Smooth muscle cell (in vitro differentiated cells): Measurements from ENCODE around the gene DDX6. TPM values are rescaled to one million over a fixed set of nuclear protein-coding genes. Genes with fewer than 3 reads are reported as not detected.
"Not testable (repeated sequence)": the region's sequence is repeated elsewhere in the genome, so short reads cannot be mapped to it uniquely, and the experiment has no call there.

ENCODE experiments used
- DNase-seq: peaks from one replicate; lab custom pipeline; 2025; ENCODE audit not compliant: unreplicated experiment; lab: John Stamatoyannopoulos, UW
- H2AFZ ChIP-seq: fragments of 200-600 bp; sonication (generic); 2 replicates; pipeline ENCODE4 v1.6.0; 2016; ENCODE audit warnings: antibody characterized with exemption, low read depth, mild to moderate bottlenecking
- H3F3A ChIP-seq: fragments of 200-600 bp; sonication (generic); 2 replicates; pipeline ENCODE4 v1.6.0; 2017; ENCODE audit warnings: antibody characterized with exemption, low read depth
- H3K27ac ChIP-seq: fragments of 200-600 bp; sonication (generic); 2 replicates; pipeline ENCODE4 v1.5.1; 2016; ENCODE audit warnings: low read depth, mild to moderate bottlenecking
- H3K27me3 ChIP-seq: fragments of 200-600 bp; sonication (generic); 2 replicates; pipeline ENCODE4 v1.6.1; 2016; ENCODE audit warnings: low read depth, mild to moderate bottlenecking
- H3K36me3 ChIP-seq: fragments of 200-600 bp; sonication (generic); 2 replicates; pipeline ENCODE4 v1.5.1; 2016; ENCODE audit warnings: low read depth
- H3K4me1 ChIP-seq: fragments of 200-600 bp; sonication (generic); 2 replicates; pipeline ENCODE4 v1.5.1; 2016; ENCODE audit warnings: low read depth
- H3K4me2 ChIP-seq: fragments of 200-600 bp; sonication (generic); 2 replicates; pipeline ENCODE4 v1.6.0; 2016; ENCODE audit warnings: mild to moderate bottlenecking
- H3K4me3 ChIP-seq: fragments of 200-600 bp; sonication (generic); 2 replicates; pipeline ENCODE4 v1.5.1; 2016; ENCODE audit warnings: mild to moderate bottlenecking
- H3K79me2 ChIP-seq: fragments of 200-600 bp; sonication (generic); 2 replicates; pipeline ENCODE4 v1.6.0; 2016; ENCODE audit warnings: low read depth, mild to moderate bottlenecking
- H3K9ac ChIP-seq: fragments of 200-600 bp; sonication (generic); 2 replicates; pipeline ENCODE4 v1.6.0; 2016; ENCODE audit warnings: low read depth
- H3K9me3 ChIP-seq: fragments of 200-600 bp; sonication (generic); replicated peaks from 2 replicates; pipeline ENCODE4 v1.5.1; 2016; ENCODE audit warnings: low read depth
- H4K20me1 ChIP-seq: fragments of 200-600 bp; sonication (generic); 2 replicates; pipeline ENCODE4 v1.6.0; 2016; ENCODE audit warnings: low read depth
- WGBS: methylation state at CpG from one replicate; pipeline ENCODE4 v1.1.7; 2016; ENCODE audit warnings: low lambda C conversion rate; 5-methylcytosine and 5-hydroxymethylcytosine counted together
- polyA plus RNA-seq: library from polyadenylated mRNA; unstranded; fragments of >200 nt; fragmentation: Nextera tagmentation; extraction: Ambion mirVana; gene quantifications from 2 replicates; pipeline ENCODE4 v1.2.1, GENCODE V29; 2016
- total RNA-seq: library from RNA; depleted of rRNA; stranded (reverse); fragments of >200 nt; gene quantifications from 2 replicates; pipeline ENCODE4 v1.2.3, GENCODE V29; 2014
- TF ChIP-seq, protein P1 (sequence below): fragments of 200-600 bp; sonication (generic); IDR thresholded peaks from 2 replicates; pipeline ENCODE4 v1.5.1; 2017; ENCODE audit warnings: borderline replicate concordance, mild to moderate bottlenecking, antibody characterized with exemption; ENCODE audit not compliant: insufficient read depth, poor library complexity, severe bottlenecking

DDX6 gene
- total and polyA plus RNA-seq, 2 experiments from 2014 or later, result 17.9 to 187 TPM

- H3K4me1 ChIP-seq, result no peaks in the 10 kb centered on the region
- H3K27ac ChIP-seq, result no peak overlapping the region
- no peak for DNase-seq
- H3K36me3 ChIP-seq, result no peaks in the 10 kb centered on the region
- TF ChIP-seq, protein P1, sequence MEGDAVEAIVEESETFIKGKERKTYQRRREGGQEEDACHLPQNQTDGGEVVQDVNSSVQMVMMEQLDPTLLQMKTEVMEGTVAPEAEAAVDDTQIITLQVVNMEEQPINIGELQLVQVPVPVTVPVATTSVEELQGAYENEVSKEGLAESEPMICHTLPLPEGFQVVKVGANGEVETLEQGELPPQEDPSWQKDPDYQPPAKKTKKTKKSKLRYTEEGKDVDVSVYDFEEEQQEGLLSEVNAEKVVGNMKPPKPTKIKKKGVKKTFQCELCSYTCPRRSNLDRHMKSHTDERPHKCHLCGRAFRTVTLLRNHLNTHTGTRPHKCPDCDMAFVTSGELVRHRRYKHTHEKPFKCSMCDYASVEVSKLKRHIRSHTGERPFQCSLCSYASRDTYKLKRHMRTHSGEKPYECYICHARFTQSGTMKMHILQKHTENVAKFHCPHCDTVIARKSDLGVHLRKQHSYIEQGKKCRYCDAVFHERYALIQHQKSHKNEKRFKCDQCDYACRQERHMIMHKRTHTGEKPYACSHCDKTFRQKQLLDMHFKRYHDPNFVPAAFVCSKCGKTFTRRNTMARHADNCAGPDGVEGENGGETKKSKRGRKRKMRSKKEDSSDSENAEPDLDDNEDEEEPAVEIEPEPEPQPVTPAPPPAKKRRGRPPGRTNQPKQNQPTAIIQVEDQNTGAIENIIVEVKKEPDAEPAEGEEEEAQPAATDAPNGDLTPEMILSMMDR, result no peak
- no peak overlapping the region for H3K9ac ChIP-seq
- no peak overlapping the region for H2AFZ ChIP-seq
- H4K20me1 ChIP-seq, result no peaks in the 10 kb centered on the region
- H3K27me3 ChIP-seq, result no peaks in the 10 kb centered on the region
- H3K79me2 ChIP-seq, result no peaks in the 10 kb centered on the region
- H3F3A ChIP-seq, result peaks cover 3% of the 10 kb centered on the region
- H3K4me2 ChIP-seq, result no peak overlapping the region
- no peak overlapping the region for H3K4me3 ChIP-seq
- 42% methylated on average over 6 of the region's 6 CpGs for WGBS
- H3K9me3 ChIP-seq, result no peaks in the 10 kb centered on the region
Measured at GRCh38 chr11:118742304-118742703, 48.7 kb downstream of the DDX6 start.

DNA sequence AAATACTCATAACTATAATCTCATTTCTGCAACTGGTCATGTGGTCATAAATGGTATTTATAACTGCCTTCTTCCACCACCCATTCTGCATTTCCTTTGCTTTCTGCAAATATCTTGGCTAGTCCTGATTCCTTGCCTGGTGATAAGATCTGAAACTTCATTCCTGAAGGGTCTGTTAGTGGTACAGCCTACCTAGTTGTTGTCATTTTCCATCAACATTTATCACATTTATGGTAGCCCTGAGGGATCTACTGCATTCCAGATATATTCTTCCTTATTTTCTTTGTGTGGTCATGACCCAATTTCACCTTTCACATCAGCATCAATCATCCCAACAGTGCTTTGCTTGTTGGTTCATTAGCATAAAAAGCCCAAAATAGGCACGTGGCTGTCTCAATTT is 50.1 kb downstream of the DDX6 start:
- Histone ChIP-seq H2AFZ (no peak overlapping the region), H3F3A (no peaks in the 10 kb centered on the region), H3K27me3 (no peaks in the 10 kb centered on the region), H3K79me2 (no peaks in the 10 kb centered on the region), H3K27ac (no peak overlapping the region), H3K4me3 (no peak overlapping the region), H3K9ac (no peak overlapping the region), H3K4me2 (no peak overlapping the region), H3K36me3 (no peaks in the 10 kb centered on the region), H3K4me1 (no peaks in the 10 kb centered on the region), H4K20me1 (no peaks in the 10 kb centered on the region), H3K9me3 (no peaks in the 10 kb centered on the region)
- TF ChIP-seq, protein P1, result no peak
- WGBS, result 39% methylated on average over 1 of the region's 1 CpG
- no peak for DNase-seq

DNA sequence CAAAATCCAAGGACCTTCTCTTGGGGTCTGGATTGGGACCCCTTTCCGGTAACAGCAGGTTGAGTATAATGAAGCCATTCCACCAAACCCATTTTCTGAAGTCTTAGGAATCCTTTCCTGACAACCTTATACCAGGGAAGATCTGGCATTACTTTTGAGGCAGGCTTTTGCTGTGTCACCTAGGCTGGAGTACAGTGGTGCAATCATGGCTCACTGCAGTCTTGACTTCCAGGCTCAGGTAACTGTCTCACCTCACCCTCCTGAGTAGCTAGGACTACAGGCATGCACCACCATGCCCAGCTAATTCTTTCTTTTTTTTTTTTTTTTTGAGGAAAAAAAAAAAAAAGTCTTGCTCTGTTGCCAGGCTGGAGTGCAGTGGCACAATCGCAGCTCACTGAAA is 55.8 kb downstream of the DDX6 start:
- H3K4me2 ChIP-seq, result no peak overlapping the region
- H3K79me2 ChIP-seq, result no peaks in the 10 kb centered on the region
- TF ChIP-seq, protein P1, result no peak
- no peak overlapping the region for H3K4me3 ChIP-seq
- no peak overlapping the region for H2AFZ ChIP-seq
- no peaks in the 10 kb centered on the region for H4K20me1 ChIP-seq
- H3F3A ChIP-seq, result no peaks in the 10 kb centered on the region
- H3K9ac ChIP-seq, result no peak overlapping the region
- WGBS, result 100% methylated on average over 2 of the region's 2 CpGs
- H3K27me3 ChIP-seq, result no peaks in the 10 kb centered on the region
- no peaks in the 10 kb centered on the region for H3K9me3 ChIP-seq
- no peak overlapping the region for H3K27ac ChIP-seq
- no peak for DNase-seq
- no peaks in the 10 kb centered on the region for H3K4me1 ChIP-seq
- H3K36me3 ChIP-seq, result no peaks in the 10 kb centered on the region

GRCh38 chr11:118734031-118734430 is 56.9 kb downstream of the DDX6 start:
- H3K9ac ChIP-seq, result no peak overlapping the region
- no peaks in the 10 kb centered on the region for H3K4me1 ChIP-seq
- H3F3A ChIP-seq, result no peaks in the 10 kb centered on the region
- H3K36me3 ChIP-seq, result no peaks in the 10 kb centered on the region
- H3K4me3 ChIP-seq, result no peak overlapping the region
- TF ChIP-seq, protein P1, result no peak
- H2AFZ ChIP-seq, result no peak overlapping the region
- WGBS, result 63% methylated on average over 4 of the region's 4 CpGs
- no peak overlapping the region for H3K4me2 ChIP-seq
- no peaks in the 10 kb centered on the region for H4K20me1 ChIP-seq
- DNase-seq, result no peak
- no peaks in the 10 kb centered on the region for H3K27me3 ChIP-seq
- no peak overlapping the region for H3K27ac ChIP-seq
- no peaks in the 10 kb centered on the region for H3K79me2 ChIP-seq
- H3K9me3 ChIP-seq, result no peaks in the 10 kb centered on the region

- 49% methylated on average over 4 of the region's 6 CpGs for WGBS
- not testable (repeated sequence) for DNase-seq, H3F3A ChIP-seq
Measured at GRCh38 chr11:118729753-118730152, 61.2 kb downstream of the DDX6 start.

GRCh38 chr11:118728112-118728511 is 62.9 kb downstream of the DDX6 start:
- not testable (repeated sequence) for H3K9me3 ChIP-seq, H3K4me1 ChIP-seq, H3K79me2 ChIP-seq, H3K27ac ChIP-seq, H4K20me1 ChIP-seq, H3F3A ChIP-seq, DNase-seq, H3K4me2 ChIP-seq, H3K4me3 ChIP-seq, H3K36me3 ChIP-seq, H3K9ac ChIP-seq, H3K27me3 ChIP-seq, H2AFZ ChIP-seq
- 87% methylated on average over 10 of the region's 10 CpGs for WGBS

More at GRCh38 chr11:118729753-118730152, 61.2 kb downstream of the DDX6 start:
- not testable (repeated sequence) for H3K36me3 ChIP-seq, H2AFZ ChIP-seq, H3K4me1 ChIP-seq, H3K27ac ChIP-seq, H3K4me3 ChIP-seq, H3K79me2 ChIP-seq, H3K9ac ChIP-seq, H3K9me3 ChIP-seq, H3K4me2 ChIP-seq, H4K20me1 ChIP-seq, H3K27me3 ChIP-seq
